GM19238 (cell line): ENCODE results near the gene MORC1.
A peak's percentile ranks its signal among the peaks of the same experiment; 100 is the strongest.

Experiments used
- DNase-seq: peaks from one replicate; pipeline ENCODE4 v3.0.0; 2011; ENCODE audit warnings: low spot score; ENCODE audit not compliant: insufficient read length

MORC1 gene

GRCh38 chr3:109033000-109033660 is 84.8 kb downstream of the MORC1 start:
- DNase-seq, result no peak

DNA sequence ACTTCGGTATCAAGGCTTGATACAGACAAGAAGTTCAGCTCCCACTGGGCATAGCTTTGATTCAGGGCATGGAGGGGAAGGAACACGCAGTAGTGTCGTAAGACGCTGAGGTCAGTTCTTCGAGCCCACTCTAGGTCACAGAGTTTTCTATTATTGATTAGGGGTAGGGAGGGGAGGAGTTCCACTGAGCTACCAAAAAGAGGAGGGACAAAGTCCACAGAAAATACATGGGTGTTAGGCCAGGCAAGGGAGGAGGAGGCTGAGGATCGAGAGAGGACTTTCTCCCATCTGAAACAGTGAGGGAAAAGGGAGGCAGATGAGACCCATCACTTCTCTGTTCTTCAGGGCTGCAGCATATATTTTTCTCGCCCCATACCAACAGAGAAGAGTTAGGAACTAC is 89.2 kb downstream of the MORC1 start:
- DNase-seq, result no peak

- DNase-seq, result no peak
Measured at GRCh38 chr3:109026821-109027220, 91.1 kb downstream of the MORC1 start.

GRCh38 chr3:109025896-109026295 is 92.0 kb downstream of the MORC1 start:
- no peak for DNase-seq

GRCh38 chr3:109023656-109024254 is 94.2 kb downstream of the MORC1 start:
- peak; percentile 2 for DNase-seq

- DNase-seq, result no peak
Measured at GRCh38 chr3:109023167-109023566, 94.8 kb downstream of the MORC1 start.

DNA sequence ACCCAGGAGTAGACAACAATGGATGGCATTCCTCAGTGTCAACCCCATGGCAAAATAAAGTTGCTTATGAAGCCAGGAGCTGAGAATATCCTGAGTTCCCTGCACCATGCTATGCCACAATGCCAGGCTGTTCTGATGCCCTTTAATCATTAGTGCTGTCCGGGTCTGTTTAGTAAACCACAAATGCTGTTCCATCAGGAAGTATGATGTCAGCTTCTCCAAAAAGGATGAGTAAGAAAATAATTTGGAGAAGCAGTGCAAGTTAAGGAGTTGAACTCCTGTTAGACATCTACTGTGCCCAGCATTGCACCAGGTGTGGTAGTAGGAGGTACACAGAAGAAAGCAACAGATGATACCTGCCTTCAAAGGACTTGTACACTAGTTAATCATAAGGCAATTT is 96.4 kb downstream of the MORC1 start:
- no peak for DNase-seq

DNA sequence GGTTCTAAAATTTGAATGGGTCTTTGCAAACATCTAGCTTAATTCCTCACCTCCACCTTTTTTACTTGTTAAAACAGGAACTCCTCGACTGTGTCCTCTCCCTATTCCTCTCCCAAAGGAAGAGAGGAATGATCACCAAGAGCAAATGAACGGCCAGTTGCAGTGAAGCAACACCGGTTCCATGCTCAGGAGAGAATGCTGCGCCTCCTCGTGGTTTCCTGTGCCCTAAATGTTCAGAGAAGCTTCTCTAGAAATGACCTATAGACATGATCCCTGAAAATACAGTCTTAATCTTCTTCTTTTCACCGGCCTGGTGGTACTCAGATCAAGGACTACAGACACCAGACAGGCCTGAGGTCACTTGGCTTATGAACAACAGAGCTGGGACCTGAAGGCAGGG is 99.1 kb downstream of the MORC1 start:
- no peak for DNase-seq

GRCh38 chr3:109005443-109005842 is 112.5 kb downstream of the MORC1 start:
- no peak for DNase-seq

DNA sequence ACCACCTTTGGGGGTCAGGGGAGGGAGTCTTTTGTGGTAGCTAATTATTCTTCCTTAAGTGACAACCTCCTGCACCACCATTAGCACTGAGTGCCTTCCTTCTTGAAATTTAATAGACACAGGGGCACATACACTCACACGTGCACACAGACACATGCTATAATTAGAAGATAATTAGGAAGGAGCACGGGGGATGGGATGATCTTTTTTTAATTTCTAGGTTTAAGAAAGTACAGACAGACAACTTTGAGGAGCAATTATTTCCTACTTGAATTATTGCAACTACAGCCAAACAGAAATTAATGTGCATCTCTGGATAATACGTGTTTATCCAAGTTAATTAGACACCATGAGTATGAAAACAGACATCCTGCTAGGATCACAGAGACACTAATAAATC is 119.5 kb downstream of the MORC1 start:
- no peak for DNase-seq

DNA sequence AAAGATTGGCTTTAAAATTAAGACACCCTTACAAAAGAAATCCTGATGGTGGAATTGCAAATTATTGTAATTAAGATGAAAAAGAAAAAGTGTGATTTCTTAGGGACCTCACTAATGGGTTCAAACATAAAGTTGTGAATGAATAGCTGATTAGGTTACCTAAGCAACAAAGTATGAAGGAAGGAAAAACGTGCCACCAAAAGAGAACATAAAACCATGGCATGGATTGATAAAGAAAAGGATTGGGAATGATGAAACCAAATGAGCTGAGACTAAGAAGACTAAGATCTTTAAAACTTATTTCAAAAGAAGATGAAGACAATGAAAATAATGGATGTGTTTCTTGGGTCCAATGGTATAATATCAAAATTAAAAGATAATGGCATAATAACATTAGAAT is 132.1 kb downstream of the MORC1 start:
- no peak for DNase-seq

GRCh38 chr3:108983051-108983450 is 134.9 kb downstream of the MORC1 start:
- no peak for DNase-seq

DNA sequence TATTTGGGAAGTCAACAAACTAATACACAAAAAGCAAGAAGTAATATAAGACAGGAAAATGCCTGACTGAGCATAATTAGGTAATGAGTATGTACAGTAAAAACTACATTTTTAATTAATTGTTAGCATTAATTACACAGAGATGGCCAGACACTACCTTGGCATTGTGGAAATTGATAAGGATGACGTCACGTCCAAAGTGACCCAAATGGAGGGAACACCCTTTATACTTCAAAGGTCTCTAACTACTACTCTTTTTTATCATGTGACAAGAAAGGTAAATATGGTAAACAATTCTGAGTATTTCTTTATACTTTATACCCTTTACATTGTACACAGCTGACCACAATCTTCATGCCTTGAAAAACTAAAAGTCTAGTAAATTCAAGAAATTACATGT is 141.9 kb downstream of the MORC1 start:
- DNase-seq, result no peak

- no peak for DNase-seq
Measured at GRCh38 chr3:108973019-108973418, 144.9 kb downstream of the MORC1 start.

- DNase-seq, result no peak
Measured at GRCh38 chr3:108972482-108972881, 145.5 kb downstream of the MORC1 start.

GRCh38 chr3:108970561-108970960 is 147.4 kb downstream of the MORC1 start:
- DNase-seq, result no peak

DNA sequence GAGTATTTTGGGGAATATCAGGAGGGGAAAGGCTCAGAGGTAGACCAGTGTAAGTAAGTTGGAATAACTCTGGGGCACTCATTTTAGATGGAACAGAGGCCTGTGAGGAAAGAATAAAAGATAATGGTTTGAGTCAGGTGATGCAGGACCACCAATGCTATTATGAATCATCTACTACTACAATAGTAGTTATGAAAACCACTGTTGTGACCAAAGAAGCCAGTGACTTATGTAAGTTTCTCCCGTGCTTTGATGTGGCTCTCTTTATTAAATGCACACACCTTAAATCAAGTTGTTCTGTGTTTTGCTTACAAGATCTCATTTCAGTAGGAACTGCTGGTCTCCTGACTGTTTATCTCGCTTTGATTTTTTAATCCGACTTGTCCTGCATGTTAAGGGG is 151.2 kb downstream of the MORC1 start:
- DNase-seq, result no peak

GRCh38 chr3:108959017-108959416 is 158.9 kb downstream of the MORC1 start:
- DNase-seq, result no peak

- no peak for DNase-seq
Measured at GRCh38 chr3:108953700-108954099, 164.2 kb downstream of the MORC1 start, which contains the start of gene GUCA1C. Gene GUCA1C (minus strand): TSS chr3:108953879. CDS start chr3:108953762, 117 bp downstream.

GRCh38 chr3:108953210-108953609 is 164.7 kb downstream of the MORC1 start:
- DNase-seq, result no peak

DNA sequence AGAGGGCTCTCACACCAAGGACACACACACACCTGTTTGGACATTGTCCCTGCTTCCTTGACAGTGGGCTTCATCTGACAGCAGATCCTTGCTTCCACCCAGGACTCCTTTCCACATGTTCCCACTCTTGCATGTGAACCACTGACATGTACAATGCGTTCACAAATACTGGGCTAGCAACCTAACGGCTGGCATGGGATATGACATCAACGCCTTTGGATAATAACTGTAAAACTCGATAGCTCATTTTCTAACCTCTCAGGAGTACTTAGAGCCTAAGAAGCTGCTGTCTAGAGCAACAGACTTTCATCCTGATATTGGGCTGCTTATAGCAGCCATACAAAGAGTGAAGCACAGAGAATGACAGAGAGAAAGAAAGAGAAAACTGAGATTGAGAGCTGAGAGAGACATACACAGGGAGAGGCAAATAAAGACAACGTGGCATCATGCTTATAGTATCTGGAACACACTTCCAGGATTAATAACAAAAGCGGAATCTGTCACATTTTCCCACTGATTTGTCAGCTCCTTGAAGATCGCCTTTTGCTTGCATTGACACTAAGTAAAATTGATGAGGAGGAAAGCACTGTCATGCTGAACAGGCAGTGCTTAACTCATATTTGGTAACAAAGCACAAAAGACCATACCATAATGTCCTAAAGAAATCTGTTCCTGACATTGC is 166.0 kb downstream of the MORC1 start:
- no peak for DNase-seq

DNA sequence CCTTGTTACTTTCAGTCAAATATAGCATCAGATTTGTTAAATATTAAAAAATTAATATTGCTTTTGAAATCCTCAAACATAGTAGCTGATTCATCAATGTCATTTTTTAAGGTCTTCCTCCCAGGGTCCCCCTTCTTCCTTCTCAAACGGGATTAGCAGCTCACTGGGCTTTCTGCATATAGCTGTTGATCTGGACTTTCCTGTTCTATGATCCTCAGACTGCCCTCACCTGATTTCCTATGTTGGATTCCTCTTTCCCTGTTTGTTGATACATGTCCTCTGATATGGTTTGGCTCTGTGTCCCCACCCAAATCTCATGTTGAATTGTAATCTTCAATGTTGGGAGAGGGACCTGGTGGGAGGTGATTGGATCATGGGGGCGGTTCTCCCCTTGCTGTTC is 170.1 kb downstream of the MORC1 start:
- DNase-seq, result no peak
